ENCODE data around the gene CAMTA1. TPM values are rescaled to one million over a fixed set of nuclear protein-coding genes. Genes with fewer than 3 reads are reported as not detected.
A peak's percentile ranks its signal among the peaks of the same experiment; 100 is the strongest.

Gene CAMTA1
- total RNA-seq, 1 donor from 2014 or later = 268 TPM

DNA sequence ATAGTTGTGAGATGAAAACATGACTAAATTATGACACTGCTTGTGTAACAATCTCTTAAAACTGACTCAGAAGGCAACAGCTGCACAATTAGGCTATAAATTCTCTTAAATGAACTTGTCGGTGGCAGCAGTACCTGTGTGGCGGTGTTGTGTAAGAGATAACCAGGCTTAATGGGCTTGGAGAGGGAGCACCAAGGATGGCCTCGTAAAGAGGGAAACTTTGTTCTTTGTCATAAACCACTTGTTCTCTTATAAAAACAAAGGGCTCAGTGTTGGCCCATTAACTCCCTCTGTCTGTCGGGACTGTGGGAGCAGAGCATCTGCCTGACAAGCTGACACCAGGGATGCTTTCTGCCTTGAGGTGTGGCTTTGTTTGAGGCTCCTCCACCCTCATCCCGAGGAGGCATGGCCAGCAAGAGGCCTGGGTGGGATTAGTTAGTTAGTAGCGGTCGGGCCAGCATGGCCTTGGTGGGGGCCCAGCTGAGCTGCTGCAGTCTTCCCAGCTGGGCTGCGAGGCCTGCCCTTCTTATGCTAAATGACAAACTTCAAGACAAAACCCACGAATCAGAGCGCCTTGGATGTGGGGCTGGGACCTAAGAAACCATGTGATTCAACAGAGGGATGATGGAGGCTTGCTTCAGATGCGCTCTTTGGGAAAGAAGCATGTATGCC, 171.4 kb downstream of the CAMTA1 start:
- Histone ChIP-seq H3K4me3 (no peak overlapping the region), H3K4me2 (peak overlapping the region; percentile 4), H3K4me1 (peaks cover 34% of the 10 kb centered on the region), H3K36me3 (no peaks in the 10 kb centered on the region), H3K27me3 (no peaks in the 10 kb centered on the region), H3K79me2 (ENCODE audit: low read depth) (no peaks in the 10 kb centered on the region), H3K9me3 (ENCODE audit: low read depth) (no peaks in the 10 kb centered on the region), H4K20me1 (ENCODE audit: low read depth) (peaks cover 17% of the 10 kb centered on the region), H3F3A (ENCODE audit: low read depth) (peaks cover 13% of the 10 kb centered on the region), H3K9ac (no peak overlapping the region), H2AFZ (replicated peaks) (no peak overlapping the region), H3K27ac (no peak overlapping the region)
- no peak overlapping the region for H3K4me3 Mint-ChIP-seq
- peaks cover 60% of the 10 kb centered on the region for H3K4me1 Mint-ChIP-seq
- TF ChIP-seq EZH2 (IDR thresholded peaks at IDR 0.05) = no peak
- TF ChIP-seq, protein P1, sequence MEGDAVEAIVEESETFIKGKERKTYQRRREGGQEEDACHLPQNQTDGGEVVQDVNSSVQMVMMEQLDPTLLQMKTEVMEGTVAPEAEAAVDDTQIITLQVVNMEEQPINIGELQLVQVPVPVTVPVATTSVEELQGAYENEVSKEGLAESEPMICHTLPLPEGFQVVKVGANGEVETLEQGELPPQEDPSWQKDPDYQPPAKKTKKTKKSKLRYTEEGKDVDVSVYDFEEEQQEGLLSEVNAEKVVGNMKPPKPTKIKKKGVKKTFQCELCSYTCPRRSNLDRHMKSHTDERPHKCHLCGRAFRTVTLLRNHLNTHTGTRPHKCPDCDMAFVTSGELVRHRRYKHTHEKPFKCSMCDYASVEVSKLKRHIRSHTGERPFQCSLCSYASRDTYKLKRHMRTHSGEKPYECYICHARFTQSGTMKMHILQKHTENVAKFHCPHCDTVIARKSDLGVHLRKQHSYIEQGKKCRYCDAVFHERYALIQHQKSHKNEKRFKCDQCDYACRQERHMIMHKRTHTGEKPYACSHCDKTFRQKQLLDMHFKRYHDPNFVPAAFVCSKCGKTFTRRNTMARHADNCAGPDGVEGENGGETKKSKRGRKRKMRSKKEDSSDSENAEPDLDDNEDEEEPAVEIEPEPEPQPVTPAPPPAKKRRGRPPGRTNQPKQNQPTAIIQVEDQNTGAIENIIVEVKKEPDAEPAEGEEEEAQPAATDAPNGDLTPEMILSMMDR (IDR thresholded peaks at IDR 0.05) = no peak
- TF ChIP-seq EZH2phosphoT487 (IDR thresholded peaks at IDR 0.05) = no peak
- H3K27ac Mint-ChIP-seq = no peak overlapping the region
- DNase-seq (ENCODE audit: low spot score) = peak; percentile 49
- H3K9me3 Mint-ChIP-seq = no peaks in the 10 kb centered on the region
- no peaks in the 10 kb centered on the region for H3K27me3 Mint-ChIP-seq (ENCODE audit: insufficient read depth, low read depth)
- H3K36me3 Mint-ChIP-seq = no peaks in the 10 kb centered on the region

DNA sequence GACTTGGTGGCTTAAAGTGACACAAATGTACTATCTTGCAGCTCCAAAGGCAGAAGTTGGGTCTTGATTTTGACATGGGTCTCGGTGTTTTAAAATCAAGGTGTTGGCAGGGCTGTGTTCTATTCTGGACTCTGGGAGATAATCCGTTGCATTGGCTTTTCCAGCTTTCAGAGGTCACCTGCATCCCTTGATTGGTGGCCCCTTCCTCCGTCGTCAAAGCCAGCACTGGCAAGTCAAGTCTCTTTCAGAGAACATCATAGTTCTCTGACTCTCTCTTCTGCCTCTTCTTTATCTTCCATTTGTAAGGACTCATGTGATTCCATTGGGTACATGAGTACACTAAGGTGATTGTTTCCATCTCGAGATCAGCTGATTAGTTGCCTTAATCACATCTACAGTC, 172.1 kb downstream of the CAMTA1 start:
- no peaks in the 10 kb centered on the region for H3K27me3 Mint-ChIP-seq (ENCODE audit: insufficient read depth, low read depth)
- no peaks in the 10 kb centered on the region for H3K9me3 Mint-ChIP-seq
- no peak overlapping the region for H2AFZ ChIP-seq (replicated peaks)
- H3K27me3 ChIP-seq = no peaks in the 10 kb centered on the region
- H3K36me3 ChIP-seq = no peaks in the 10 kb centered on the region
- no peaks in the 10 kb centered on the region for H3K9me3 ChIP-seq (ENCODE audit: low read depth)
- no peaks in the 10 kb centered on the region for H3K36me3 Mint-ChIP-seq
- H3K9ac ChIP-seq = no peak overlapping the region
- H3K4me3 Mint-ChIP-seq = no peak overlapping the region
- H3K79me2 ChIP-seq (ENCODE audit: low read depth) = no peaks in the 10 kb centered on the region
- peaks cover 38% of the 10 kb centered on the region for H3K4me1 ChIP-seq
- no peak overlapping the region for H3K4me3 ChIP-seq
- peaks cover 16% of the 10 kb centered on the region for H3F3A ChIP-seq (ENCODE audit: low read depth)
- H3K27ac Mint-ChIP-seq = no peak overlapping the region
- H4K20me1 ChIP-seq (ENCODE audit: low read depth) = peaks cover 17% of the 10 kb centered on the region
- H3K4me1 Mint-ChIP-seq = peaks cover 63% of the 10 kb centered on the region
- TF ChIP-seq EZH2 (IDR thresholded peaks at IDR 0.05) (no peak), EZH2phosphoT487 (IDR thresholded peaks at IDR 0.05) (no peak)
- TF ChIP-seq, protein P1 (IDR thresholded peaks at IDR 0.05) = no peak
- no peak for DNase-seq (ENCODE audit: low spot score)
- H3K27ac ChIP-seq = no peak overlapping the region
- H3K4me2 ChIP-seq = no peak overlapping the region

DNA sequence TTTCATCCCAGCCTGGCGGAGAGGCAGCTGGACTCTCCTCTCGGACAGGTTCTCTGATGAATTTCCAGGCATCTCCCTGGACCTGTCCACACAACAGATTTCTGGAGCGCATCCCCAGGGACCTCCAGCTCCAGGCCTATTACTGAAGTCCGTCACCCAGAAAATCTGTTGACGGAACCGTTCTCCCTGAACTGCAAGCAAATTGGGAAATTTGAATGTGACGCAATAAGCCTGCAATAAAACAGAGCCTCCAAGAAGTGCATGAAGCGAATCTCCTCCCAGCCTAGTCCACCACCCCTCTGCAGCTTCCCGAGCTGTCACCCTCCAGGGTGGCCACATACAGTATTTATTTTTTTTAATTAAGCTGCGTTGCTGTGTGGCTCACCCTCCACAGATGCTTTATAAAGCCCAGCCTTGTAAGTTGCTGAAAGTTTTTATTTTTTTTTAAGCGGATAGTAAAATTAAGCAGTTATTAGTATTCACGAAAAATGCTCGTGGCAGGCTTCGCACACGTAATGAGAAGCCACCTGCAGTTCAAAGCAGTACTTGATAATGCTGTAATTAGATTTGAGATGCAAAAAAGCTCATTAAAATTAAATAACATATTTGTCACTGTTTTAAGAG, 173.3 kb downstream of the CAMTA1 start:
- H3K4me2 ChIP-seq = no peak overlapping the region
- H3K27me3 ChIP-seq = no peaks in the 10 kb centered on the region
- peaks cover 16% of the 10 kb centered on the region for H3F3A ChIP-seq (ENCODE audit: low read depth)
- no peak overlapping the region for H3K4me3 ChIP-seq
- no peak overlapping the region for H3K27ac ChIP-seq
- peaks cover 2% of the 10 kb centered on the region for H3K27me3 Mint-ChIP-seq (ENCODE audit: insufficient read depth, low read depth)
- H3K36me3 Mint-ChIP-seq = no peaks in the 10 kb centered on the region
- H3K4me1 Mint-ChIP-seq = peaks cover 63% of the 10 kb centered on the region
- DNase-seq (ENCODE audit: low spot score) = no peak
- no peak overlapping the region for H2AFZ ChIP-seq (replicated peaks)
- TF ChIP-seq EZH2phosphoT487 (IDR thresholded peaks at IDR 0.05) = no peak
- TF ChIP-seq, protein P1 (IDR thresholded peaks at IDR 0.05) = no peak
- TF ChIP-seq EZH2 (IDR thresholded peaks at IDR 0.05) = no peak
- no peaks in the 10 kb centered on the region for H3K36me3 ChIP-seq
- no peak overlapping the region for H3K27ac Mint-ChIP-seq
- H4K20me1 ChIP-seq (ENCODE audit: low read depth) = peaks cover 18% of the 10 kb centered on the region
- peaks cover 38% of the 10 kb centered on the region for H3K4me1 ChIP-seq
- H3K9me3 Mint-ChIP-seq = no peaks in the 10 kb centered on the region
- no peaks in the 10 kb centered on the region for H3K79me2 ChIP-seq (ENCODE audit: low read depth)
- H3K4me3 Mint-ChIP-seq = no peak overlapping the region
- no peaks in the 10 kb centered on the region for H3K9me3 ChIP-seq (ENCODE audit: low read depth)
- H3K9ac ChIP-seq = no peak overlapping the region

All from neural progenitor cell (in vitro differentiated cells).